GM11168 (cell line): Measurements from ENCODE around the gene CFAP65.

ENCODE experiments used
- in situ Hi-C: fragments of 300-500 bp; cut with MboI; formaldehyde crosslinking; loops from one replicate; pipeline ENCODE4 v1.12.0; 2022; ENCODE audit warnings: low sequenced_read_pairs; ENCODE audit not compliant: unreplicated experiment

CFAP65 gene, protein sequence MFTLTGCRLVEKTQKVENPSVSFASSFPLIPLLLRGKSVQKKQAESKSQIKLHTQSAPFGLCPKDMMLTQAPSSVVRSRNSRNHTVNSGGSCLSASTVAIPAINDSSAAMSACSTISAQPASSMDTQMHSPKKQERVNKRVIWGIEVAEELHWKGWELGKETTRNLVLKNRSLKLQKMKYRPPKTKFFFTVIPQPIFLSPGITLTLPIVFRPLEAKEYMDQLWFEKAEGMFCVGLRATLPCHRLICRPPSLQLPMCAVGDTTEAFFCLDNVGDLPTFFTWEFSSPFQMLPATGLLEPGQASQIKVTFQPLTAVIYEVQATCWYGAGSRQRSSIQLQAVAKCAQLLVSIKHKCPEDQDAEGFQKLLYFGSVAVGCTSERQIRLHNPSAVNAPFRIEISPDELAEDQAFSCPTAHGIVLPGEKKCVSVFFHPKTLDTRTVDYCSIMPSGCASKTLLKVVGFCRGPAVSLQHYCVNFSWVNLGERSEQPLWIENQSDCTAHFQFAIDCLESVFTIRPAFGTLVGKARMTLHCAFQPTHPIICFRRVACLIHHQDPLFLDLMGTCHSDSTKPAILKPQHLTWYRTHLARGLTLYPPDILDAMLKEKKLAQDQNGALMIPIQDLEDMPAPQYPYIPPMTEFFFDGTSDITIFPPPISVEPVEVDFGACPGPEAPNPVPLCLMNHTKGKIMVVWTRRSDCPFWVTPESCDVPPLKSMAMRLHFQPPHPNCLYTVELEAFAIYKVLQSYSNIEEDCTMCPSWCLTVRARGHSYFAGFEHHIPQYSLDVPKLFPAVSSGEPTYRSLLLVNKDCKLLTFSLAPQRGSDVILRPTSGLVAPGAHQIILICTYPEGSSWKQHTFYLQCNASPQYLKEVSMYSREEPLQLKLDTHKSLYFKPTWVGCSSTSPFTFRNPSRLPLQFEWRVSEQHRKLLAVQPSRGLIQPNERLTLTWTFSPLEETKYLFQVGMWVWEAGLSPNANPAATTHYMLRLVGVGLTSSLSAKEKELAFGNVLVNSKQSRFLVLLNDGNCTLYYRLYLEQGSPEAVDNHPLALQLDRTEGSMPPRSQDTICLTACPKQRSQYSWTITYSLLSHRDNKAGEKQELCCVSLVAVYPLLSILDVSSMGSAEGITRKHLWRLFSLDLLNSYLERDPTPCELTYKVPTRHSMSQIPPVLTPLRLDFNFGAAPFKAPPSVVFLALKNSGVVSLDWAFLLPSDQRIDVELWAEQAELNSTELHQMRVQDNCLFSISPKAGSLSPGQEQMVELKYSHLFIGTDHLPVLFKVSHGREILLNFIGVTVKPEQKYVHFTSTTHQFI (N-terminal part only)

DNA sequence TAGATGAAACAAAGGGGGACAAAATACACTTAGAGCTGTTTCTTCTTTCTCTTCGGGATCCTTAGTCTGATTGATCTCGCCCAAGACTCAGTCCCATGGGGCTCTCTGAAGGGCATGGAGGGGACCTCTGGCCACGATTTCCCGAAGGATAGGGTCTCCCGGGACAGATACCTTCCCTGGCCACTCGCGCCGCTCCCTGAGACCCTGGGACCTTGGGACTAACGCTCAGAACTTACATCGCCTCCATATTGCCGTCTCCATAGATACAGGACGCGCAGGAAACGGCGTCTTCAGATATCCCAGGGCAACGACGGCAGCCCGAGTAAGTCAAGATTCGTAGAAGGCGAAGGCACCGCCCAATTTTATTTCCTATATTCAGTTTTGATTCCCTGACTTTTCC, at the start of gene CFAP65:
CFAP65 (minus strand) TSS at position 265 of the 400 bp plus-strand sequence. CDS start 2,468 bp downstream, outside the sequence.
- in situ Hi-C loops: no loop called here

DNA sequence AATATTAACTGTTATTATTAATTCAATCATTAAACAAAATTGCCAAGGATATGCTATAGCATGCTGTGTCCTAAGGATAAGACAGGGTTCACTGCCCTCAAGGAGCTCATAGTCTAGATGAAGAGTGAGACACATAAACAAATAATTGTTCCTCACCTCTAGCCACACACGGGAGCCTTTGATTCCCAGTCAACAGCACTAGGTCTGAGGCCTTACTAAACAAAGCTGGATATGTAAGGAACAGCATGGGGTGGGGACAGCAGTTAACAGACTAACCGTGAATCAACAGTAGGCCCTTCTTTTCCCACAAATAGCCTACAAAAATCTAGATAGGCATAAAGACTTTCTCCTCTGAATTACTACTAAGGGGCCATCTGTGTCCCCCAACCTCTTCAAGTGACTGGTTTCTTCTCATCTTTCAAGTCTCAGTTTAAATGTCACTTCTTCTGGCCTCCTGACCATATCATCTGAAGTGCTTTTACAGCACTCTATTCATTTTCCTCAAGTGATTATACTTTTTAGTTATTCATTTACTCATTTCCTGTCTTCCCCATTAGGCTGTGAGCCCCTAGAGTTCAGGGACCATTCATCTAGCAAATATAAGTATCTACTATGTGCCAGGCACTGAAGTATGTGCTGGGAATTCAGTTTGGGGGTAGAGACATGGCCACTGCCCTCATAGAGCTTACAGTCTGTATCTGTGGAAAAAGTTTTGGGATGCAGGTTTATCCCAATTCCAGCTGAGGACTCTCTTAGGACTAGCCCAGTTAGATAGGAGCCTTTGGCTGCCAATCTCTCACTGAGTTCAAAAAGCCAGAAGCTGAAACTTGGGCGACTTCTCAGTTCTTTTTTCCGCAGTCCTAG, 49.4 kb upstream of the CFAP65 start:
- in situ Hi-C loops: no loop called here

DNA sequence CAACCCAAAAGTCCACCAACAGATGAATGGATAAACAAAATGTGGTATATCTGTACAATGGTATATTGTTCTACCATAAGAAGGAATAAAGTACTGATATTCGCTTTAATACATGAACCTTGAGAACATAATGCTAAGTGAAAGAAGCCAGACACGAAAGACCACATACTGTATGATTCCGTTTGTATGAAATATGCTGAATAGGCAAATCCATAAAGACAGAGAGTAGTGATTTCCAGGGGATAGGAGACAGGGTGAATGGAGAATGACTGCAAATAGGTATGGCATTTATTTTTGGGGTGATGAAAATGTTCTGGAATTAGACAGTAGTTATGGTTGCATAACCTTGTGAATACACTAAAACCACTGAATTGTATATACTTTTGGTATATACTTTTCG, 48.0 kb upstream of the CFAP65 start:
- in situ Hi-C loops: no loop called here

DNA sequence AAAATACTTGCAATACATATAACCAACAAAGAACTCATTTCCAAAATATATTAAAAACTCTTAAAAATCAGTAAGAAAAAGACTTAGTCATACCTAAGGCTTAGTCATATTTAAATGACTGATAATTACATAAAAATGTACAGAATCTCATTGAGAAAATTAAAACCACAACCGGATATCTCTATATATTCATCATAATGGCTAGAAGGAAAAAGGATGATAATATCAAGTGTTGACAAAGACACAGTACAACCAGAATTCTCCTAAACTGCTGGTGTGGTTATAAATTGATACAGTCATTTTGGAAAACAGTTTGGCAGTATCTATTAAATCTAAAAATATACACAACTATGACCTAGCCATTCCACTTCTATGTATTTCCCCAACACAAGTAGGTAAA, 46.5 kb upstream of the CFAP65 start:
- in situ Hi-C loops: no loop called here

DNA sequence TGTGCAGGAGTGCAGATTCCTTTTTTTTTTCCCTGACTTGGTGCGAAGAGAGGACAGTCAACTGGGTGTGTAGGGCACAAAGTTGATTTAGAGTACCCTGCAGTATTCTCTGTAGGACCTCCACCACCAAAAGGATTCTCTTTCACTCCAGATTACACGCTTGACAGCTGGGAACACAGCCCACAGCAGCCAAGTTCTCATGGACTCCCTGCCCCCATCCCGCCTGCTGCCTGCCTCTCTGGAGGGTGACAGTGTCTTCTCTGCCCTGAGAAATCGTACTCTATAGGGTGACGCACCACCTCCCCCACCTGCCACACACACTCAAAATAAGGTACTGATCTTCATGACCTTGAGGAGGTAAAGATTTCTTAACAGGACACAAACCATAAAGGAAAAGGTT, 46.0 kb upstream of the CFAP65 start:
- in situ Hi-C loops: no loop called here

DNA sequence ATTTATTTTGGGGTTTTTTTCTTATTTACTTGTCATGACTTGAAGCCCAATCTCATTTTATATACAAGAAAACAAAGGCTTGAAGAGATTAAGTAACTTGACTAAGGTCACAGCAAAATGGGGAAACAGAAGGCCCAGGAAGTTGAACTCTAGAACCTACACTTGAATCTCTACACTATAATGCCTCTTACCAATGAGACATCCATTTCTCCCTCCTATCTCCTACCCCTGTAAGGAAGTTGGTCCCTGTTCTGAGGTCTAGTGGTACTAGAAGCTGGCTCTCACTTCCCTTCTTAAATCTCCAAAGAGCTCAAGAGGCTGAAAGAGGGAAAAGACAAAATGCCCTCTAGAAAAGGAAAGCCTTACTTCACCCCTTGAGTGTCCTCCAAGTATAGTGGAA, 44.9 kb upstream of the CFAP65 start:
- in situ Hi-C loops: no loop called here

DNA sequence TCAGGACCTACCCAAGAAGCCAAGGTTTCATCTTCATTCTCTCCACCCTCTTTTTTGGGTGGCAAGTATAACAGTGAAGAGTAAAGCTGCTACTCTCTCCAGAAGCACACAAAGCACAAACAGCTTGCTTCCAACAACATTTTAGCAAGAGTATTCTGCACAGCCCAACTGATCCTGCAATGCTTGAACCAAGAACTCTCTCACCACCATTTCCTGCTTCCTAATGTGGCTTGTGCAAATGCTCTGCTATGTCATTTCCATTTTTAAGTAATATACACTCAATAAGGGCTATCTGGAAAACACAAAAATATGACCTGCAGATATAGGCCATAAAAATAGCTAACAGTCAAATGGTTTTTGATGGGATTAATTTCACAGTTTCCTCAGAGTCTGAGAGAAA, 43.5 kb upstream of the CFAP65 start:
- in situ Hi-C loops: no loop called here

DNA sequence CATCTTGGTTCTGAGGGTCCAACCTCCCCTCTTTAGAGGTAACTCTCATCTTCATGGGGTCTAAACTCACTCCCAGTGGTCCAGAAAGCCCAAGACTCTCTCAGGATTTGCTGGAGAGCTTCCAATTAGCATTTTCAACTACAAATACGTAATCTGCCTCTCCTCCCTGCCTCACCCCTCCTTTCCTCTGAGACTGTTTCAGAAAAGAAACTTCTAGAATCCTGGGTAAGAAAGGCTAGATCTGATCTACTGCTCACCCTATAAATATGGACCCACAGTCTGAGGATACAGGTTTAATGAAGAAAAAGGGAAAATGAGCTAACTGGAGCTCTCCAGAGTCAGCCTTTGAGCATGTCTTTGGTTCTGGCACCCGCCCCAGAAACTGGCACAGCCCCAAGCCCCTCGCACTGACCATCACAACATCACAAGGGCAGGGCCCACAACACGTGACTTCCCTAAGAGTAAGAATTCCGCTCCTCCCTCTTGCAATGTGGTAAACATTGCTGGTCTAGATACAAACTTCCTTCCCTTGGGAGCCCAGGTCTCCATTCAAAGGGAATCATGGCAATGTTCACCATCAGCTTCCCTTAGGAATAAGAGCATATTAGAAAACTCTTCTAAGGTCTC, 41.1 kb upstream of the CFAP65 start:
- in situ Hi-C loops: no loop called here

DNA sequence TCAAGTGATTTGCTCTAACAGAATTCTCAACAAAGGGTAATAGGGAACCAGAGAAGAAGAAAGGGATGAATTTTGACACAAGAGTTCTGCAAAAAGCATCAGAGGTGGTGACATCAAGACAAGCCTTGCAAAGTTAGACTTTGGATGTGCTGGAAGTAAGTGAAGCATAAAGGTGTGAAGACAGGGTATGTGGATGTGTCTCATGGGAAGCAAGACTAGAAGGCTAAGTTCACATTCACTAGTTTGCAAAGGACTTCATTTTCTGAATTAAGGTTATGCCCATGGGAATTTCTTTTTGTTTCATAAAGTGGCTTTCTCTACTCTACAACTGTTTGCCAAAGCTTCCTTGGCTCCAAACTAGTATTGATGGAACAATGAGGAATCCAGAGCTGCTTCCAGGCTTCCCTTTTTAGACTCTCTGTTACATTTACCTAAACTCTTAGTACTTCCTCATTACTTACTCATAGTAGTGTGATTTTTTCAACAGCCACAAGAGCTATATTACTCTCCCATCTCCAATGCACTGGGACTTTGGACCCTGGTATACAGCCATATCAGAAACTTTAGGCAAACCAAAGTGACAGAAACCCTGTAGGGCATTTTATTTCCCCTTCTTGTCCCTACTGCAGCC, 40.5 kb upstream of the CFAP65 start:
- in situ Hi-C loops: no loop called here

DNA sequence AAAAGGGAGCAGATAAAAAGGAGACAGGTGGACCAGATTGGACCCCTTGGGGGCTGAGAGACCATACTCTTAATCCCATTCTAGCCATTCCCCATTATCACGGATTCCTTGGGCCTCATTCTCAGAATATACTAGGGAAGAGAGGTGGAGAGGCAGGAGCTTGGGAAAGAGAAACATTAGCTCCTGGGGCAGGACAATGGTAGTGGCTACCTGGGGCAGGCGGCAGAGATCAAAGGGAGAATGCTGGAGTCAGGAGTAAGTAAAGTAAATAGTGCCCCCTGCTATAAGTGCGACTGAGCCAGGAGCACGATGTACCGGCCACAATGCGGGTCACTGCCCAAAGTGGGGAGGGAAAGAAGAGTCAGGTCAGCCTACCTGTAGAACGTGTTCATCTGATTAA, 39.8 kb upstream of the CFAP65 start:
- in situ Hi-C loops: no loop called here

DNA sequence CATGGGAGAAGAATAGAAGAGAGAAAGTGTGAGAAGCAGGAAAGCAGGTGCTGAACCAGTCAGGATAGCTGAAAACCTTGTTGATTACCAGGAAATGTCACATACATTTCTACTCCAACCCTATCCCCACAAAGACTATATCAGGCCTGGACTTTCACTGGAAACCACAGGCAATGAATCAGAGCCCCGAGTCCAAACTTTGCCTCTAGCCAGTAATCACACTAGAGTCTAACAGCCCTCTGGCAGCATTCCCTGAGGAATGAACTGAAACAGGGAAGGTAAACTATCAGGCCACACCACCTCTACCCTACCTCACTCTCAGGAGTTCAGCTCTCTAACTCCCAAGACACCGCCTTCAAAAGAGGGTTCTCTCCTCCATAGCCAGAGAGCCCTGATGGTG, 38.1 kb upstream of the CFAP65 start:
- in situ Hi-C loops: no loop called here

DNA sequence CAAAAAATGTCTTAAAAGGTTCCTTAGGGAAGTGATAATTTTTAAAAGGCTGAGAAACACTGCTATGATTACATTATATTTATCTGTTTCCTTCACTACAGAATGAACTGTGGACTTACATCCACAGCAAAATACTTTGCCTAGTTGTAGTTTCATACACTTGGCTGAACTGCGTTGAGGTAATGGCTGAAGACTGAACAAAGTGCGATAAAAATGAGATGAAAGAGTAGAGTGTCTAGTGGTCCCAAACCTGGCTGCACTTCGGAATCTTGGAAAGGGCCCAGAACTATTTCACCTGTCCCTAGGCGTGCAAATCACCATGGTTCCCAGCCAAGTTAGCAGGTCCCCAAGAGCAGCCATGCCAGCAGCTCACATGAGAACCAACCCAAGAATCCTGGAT, 37.6 kb upstream of the CFAP65 start:
- in situ Hi-C loops: no loop called here

DNA sequence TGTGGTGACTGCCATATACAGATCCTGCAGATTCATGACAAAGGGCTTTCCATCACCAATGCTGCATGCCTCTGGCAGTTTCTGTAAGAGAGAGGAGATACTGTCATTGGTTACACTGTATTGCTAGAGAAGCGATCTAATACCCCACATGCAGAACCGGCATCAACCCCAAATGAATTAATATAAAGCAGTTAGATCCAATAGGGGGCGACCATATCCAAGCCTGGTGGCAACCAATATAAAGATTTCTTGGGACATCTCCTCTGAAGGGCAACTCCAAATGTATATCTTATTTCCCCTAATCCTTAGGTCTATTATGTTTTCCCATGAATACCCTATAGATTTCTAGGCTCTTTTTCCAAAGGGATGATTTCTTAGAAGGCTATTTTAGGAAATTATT, 36.8 kb upstream of the CFAP65 start:
- in situ Hi-C loops: no loop called here

DNA sequence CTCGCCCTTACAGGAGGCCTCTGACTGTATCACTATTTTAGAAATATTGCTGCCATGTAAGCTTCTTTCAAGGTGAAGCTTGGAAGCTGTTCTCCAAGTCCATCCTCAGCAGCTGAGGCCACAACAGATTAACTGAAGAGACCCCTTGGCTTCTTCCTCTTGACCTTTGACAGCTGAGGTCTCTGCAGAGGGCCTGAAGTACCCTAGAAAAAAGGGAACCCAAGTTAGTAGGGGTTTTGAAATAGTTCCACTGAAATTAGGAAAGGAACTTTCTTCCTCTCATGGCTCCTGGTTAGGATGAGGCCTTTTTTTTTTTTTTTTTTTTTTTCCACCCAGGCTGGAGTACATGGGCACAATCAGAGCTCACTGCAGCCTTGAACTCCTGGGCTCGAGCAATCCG, 34.9 kb upstream of the CFAP65 start:
- in situ Hi-C loops: no loop called here

DNA sequence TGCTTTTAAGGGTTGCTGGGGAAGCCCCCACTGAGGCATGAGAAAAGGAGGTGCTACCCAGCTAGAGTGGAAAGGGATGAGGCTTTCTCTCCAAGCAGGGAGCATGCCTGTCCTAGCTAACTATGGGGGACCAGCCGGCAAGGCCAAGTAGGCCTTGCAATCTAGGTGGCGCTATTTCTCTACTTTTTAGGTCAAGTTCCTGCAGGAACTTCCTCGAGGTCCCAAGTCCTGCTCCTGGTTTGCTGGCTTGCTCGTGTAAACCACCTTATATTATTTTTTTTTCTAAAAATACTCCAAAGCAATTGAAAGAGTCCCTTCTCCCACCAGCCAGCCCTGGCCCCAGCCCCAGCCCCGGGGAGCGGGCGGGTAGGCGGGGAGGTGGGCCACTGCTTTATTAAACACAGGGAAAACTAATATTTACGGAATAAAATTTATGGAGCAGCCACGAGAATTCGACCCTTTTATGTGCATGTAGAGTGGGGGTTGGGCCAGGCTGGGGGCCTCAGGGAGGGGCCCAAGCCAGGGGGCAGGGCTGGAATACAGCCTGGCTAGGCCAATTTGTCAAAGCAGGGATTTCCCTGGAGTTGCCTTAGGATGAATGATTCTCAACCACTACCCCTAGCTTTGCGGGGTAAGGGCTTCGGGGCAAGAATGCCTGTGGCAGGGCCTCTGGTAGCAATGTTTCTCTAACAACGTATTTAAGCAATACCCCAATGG, 32.3 kb upstream of the CFAP65 start:
- in situ Hi-C loops: no loop called here

DNA sequence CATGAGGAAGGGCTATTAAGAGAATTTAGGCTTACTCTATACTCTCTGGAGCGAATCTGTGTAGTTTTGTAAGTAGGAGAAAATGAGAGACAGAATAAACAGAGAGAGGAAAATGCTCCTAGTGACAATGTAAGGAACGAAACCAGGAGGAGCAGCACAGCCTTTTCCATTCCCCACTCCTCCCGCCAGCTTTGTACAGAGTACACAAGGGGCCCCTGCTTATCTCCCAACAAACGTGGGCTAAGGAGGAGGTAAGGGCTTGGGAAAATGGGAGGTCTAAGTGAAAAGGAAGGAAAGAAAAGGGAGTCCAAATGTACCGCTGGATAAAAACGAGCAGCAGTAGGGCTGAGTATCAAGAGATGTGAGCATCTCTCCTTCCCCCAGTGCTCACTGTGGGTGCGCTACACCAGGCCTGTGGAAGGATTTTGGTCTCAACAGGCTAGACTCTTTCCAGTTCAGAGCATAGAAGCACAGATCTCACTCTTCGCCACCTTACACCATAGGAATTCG, 31.5 kb upstream of the CFAP65 start:
- in situ Hi-C loops: no loop called here

DNA sequence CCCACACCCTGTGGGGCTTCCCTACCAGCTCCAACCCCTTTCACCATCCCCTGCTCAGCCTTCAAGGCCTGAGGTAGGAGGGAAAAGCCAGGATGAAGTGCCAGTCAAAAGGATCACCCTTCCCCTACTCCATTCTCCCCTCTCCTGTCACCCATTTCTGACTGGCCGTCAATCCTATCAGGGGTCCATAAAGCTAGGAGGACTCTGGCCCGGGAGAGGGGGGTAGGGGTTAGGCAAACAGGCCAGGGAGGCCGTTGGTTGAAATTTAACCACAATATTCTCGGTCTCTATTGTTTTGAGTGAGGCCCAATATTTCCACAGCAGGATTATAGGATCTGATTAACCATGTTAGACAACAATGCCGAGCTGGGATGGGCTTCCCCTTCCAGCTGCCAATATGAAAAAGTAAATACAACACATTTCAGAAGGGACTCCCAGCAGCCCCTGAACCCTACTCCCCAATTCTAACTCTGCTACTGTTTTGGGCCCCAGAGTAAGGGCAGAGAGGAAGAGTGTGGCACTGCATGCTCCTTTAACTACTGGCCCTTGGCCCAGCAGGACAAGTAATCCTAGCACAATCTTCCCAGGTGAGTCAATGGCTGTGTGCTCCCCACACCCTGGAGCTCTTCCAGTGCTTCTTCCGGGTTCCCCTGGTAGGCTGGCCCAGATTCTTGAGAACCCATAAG, 30.0 kb upstream of the CFAP65 start:
- in situ Hi-C loops: no loop called here
